Body of pancreas (tissue), 4 donors: ENCODE measurements around the gene ADCY9. TPM values are rescaled to one million over a fixed set of nuclear protein-coding genes. Genes with fewer than 3 reads are reported as not detected.

Source experiments
- ATAC-seq: fragments of 150-250 bp; one replicate; pipeline ENCODE4 v1.9.1; 2016
- DNase-seq, 4 donors: peaks; one replicate each; pipeline ENCODE4 v3.0.0-alpha.2; 2019
- H3K27ac ChIP-seq, 4 donors: fragments of 200-600 bp; sonication (generic); 1 replicate in 3 of 4; 2 replicates in 1 of 4; pipeline versions ENCODE4 v1.5.1 to v1.6.1; 2016 to 2019; ENCODE audit warnings: mild to moderate bottlenecking in 1 of 4, mixed read lengths in 1 of 4, moderate library complexity in 1 of 4
- H3K27me3 ChIP-seq, 2 donors: fragments of 200-600 bp; sonication (generic); one replicate each; pipeline ENCODE4 v1.6.0; 2016; ENCODE audit warnings: mild to moderate bottlenecking in 1 of 2
- H3K36me3 ChIP-seq, 2 donors: fragments of 200-600 bp; sonication (generic); replicated peaks in 1 of 2; 2 replicates each; pipeline ENCODE4 v1.5.1; 2016; ENCODE audit warnings: low read depth in 2 of 2; ENCODE audit not compliant: insufficient read depth in 1 of 2
- H3K4me1 ChIP-seq: fragments of 200-600 bp; sonication (generic); one replicate; pipeline ENCODE4 v1.6.0; 2016
- H3K4me3 ChIP-seq, 2 donors: fragments of 200-600 bp; sonication (generic); 1 replicate in 1 of 2; 2 replicates in 1 of 2; pipeline ENCODE4 v1.5.1; 2016 to 2019
- H3K9me3 ChIP-seq, 3 donors: fragments of 200-600 bp; sonication (generic); 1 replicate in 2 of 3; 2 replicates in 1 of 3; pipeline ENCODE4 v1.5.1; 2016
- CTCF ChIP-seq, 7 experiments: fragments of 450-650 bp in 4 of 7; fragments of 200-600 bp in 3 of 7; sonication (generic) in 3 of 7; IDR thresholded peaks; one replicate each; pipeline ENCODE4 v1.5.1; 2016 to 2019; ENCODE audit warnings: antibody characterized with exemption in 7 of 7
- POLR2A ChIP-seq, 3 donors: fragments of 450-650 bp; IDR thresholded peaks; one replicate each; pipeline ENCODE4 v1.6.1; 2016; ENCODE audit warnings: antibody characterized with exemption in 3 of 3, mild to moderate bottlenecking in 2 of 3
- WGBS, 2 donors: methylation state at CpG; one replicate each; pipeline ENCODE4 v1.1.5; 2017; 5-methylcytosine and 5-hydroxymethylcytosine counted together
- intact Hi-C: fragments of 100-400 bp; cut with DNase I; formaldehyde crosslinking; loops from one replicate; pipeline ENCODE4 v1.15.1; 2023
- total RNA-seq, 2 donors: library from RNA; depleted of rRNA; stranded (reverse); fragments of >200 nt; gene quantifications; one replicate each; pipeline ENCODE4 v1.1.0, GENCODE V29; 2016

The ADCY9 gene
- total RNA-seq, 2 donors from 2014 or later = 22.4 to 29.1 TPM

GRCh38 chr16:3968551-3968950 is 147.7 kb downstream of the ADCY9 start:
- 81 to 83% methylated on average over 8 of the region's 8 CpGs for WGBS, 2 donors
- no peaks in the 10 kb centered on the region for H3K9me3 ChIP-seq
- H3K4me1 ChIP-seq = no peaks in the 10 kb centered on the region
- no peak for TF ChIP-seq POLR2A (IDR thresholded peaks at IDR 0.05)
- no peak for TF ChIP-seq CTCF (IDR thresholded peaks at IDR 0.05)
- intact Hi-C loops = no loop called here
- no peak overlapping the region for H3K4me3 ChIP-seq
- peaks cover 0 to 2% of the 10 kb centered on the region in 2 donors for H3K36me3 ChIP-seq
- H3K27ac ChIP-seq = no peak overlapping the region
- no peaks in the 10 kb centered on the region for H3K27me3 ChIP-seq
- DNase-seq = no peak
- ATAC-seq = no peak

- no peaks in the 10 kb centered on the region for H3K27me3 ChIP-seq
- DNase-seq (no peak), ATAC-seq (no peak)
- H3K4me1 ChIP-seq = peaks cover under 1% of the 10 kb centered on the region
- H3K36me3 ChIP-seq = peaks cover 0 to 2% of the 10 kb centered on the region in 2 donors
- TF ChIP-seq POLR2A (IDR thresholded peaks at IDR 0.05) (no peak), CTCF (IDR thresholded peaks at IDR 0.05) (no peak)
- intact Hi-C loops = no loop called here
- no peak overlapping the region for H3K4me3 ChIP-seq
- 95 to 97% methylated on average over 24 of the region's 24 CpGs for WGBS, 2 donors
- H3K9me3 ChIP-seq = no peaks in the 10 kb centered on the region
- H3K27ac ChIP-seq = no peak overlapping the region
These were observed 149.6 kb downstream of the ADCY9 start for GRCh38 chr16:3966681-3967080.

DNA sequence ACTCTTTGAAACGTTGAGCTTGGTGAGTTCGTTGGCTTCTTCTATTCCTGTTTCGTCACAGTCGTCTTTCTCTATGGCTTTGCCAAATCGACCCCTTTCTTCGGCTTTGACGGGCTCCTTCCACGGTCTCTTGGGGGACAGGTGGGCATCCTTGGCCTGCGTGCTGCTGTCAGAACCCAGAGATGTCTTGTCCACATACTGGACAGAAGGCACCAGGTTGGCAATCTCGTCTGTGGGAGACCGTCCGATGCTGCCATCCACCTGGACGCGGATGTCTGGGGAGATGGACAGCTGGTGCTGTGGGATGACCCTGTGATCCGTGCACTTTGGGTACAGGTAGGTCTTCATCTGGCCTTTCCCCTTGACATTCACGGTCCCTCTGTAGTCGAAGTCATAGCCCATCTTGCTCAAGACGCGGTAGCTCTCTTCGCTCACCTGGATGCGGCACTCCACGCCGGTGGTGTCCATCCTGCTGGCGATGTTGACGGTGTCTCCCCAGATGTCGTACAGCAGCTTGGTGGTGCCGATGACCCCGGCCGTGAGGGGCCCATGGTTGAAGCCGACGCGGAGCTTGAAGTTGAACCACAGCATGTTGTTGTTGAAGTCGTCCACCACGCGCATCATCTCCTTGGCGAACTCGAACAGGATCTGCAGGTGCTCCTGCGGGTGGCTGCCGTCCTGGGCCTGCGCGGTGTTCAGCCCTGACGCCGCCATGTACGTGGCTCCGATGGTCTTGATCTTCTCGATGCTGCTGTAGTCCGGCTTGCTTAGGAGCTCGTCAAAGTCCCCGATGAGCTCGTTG is 150.3 kb downstream of the ADCY9 start:
- Histone ChIP-seq H3K9me3 (no peaks in the 10 kb centered on the region), H3K4me1 (peaks cover 8% of the 10 kb centered on the region), H3K4me3 (no peak overlapping the region), H3K27me3 (no peaks in the 10 kb centered on the region), H3K27ac (no peak overlapping the region), H3K36me3 (peaks cover 0 to 2% of the 10 kb centered on the region in 2 donors)
- intact Hi-C loops = no loop called here
- DNase-seq (no peak), ATAC-seq (no peak)
- no peak for TF ChIP-seq POLR2A (IDR thresholded peaks at IDR 0.05)
- no peak for TF ChIP-seq CTCF (IDR thresholded peaks at IDR 0.05)
- 94% methylated on average over 43 to 49 of the region's 50 CpGs for WGBS, 2 donors

DNA sequence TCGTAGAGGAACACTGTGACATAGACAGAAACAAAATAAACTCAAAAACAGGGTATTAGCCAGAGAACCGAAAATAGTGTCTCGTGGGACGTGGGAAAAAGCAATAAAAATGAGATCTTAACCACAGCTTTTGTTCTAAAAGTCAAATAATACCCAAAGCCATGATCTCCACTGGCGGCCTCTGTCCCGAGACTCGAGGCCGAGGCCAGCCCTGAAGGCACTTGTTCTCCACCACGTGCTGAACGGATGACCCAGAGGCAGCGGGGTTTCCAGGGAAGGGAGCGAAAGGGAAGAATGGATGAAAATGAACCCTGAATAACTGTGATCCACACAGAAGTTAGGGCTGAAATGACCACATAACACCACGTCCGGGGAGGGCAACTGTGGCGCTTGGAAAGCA is 150.9 kb downstream of the ADCY9 start:
- 93 to 98% methylated on average over 15 of the region's 15 CpGs for WGBS, 2 donors
- ATAC-seq (no peak), DNase-seq (no peak)
- H3K9me3 ChIP-seq = no peaks in the 10 kb centered on the region
- H3K36me3 ChIP-seq = peaks cover 0 to 2% of the 10 kb centered on the region in 2 donors
- H3K27ac ChIP-seq = no peak overlapping the region
- intact Hi-C loops = no loop called here
- no peaks in the 10 kb centered on the region for H3K27me3 ChIP-seq
- TF ChIP-seq POLR2A (IDR thresholded peaks at IDR 0.05) (no peak), CTCF (IDR thresholded peaks at IDR 0.05) (no peak)
- peaks cover 9% of the 10 kb centered on the region for H3K4me1 ChIP-seq
- no peak overlapping the region for H3K4me3 ChIP-seq
